Measurements from ENCODE around the gene FCHO2. TPM values are rescaled to one million over a fixed set of nuclear protein-coding genes. Genes with fewer than 3 reads are reported as not detected.
A peak's percentile ranks its signal among the peaks of the same experiment; 100 is the strongest.

Gene FCHO2
- total and polyA plus RNA-seq, 2 of the 4 experiments (the other 2 are of a cell fraction): 6.1 to 23.5 TPM

- H2AFZ ChIP-seq (replicated peaks; ENCODE audit: low read length, poor library complexity): no peak overlapping the region
- H2AK5ac ChIP-seq (ENCODE audit: low read depth, low read length): no peak overlapping the region
- no peaks in the 10 kb centered on the region; a peak in 1 of 4 replicates for H3K79me1 ChIP-seq (ENCODE audit: low read depth in 1 of 2, low read length in 2 of 2)
- ChIA-PET CTCF (interaction anchor here (0.9 kb wide), 1 partner anchor 114 kb away, joined by 3 read pairs; no protein-coding TSS in a partner anchor), POLR2A (ENCODE audit: unreplicated experiment) (no interaction called here)
- no peak overlapping the region for H2AK9ac ChIP-seq (replicated peaks; ENCODE audit: low read depth, low read length, poor library complexity)
- 0 out of 2 replicates have a peak, but pooled peaks cover 10% of the 10 kb centered on the region for H3K9me1 ChIP-seq (ENCODE audit: insufficient read depth, low read length)
- H3K18ac ChIP-seq (ENCODE audit: low read depth, low read length): no peak overlapping the region
- H2BK120ac ChIP-seq (ENCODE audit: low read depth, low read length): no peak overlapping the region
- H4K91ac ChIP-seq (ENCODE audit: insufficient read depth, low read depth, low read length): no peak overlapping the region
- H3K23ac ChIP-seq (ENCODE audit: low read depth, low read length): no peak overlapping the region
- dilution Hi-C loops (cut with HindIII; ENCODE audit: low sequenced_read_pairs, unreplicated experiment) (no loop called here), in situ Hi-C loops (cut with MboI; ENCODE audit: low sequenced_read_pairs) (loop anchor here (10.0 kb wide), 1 partner anchor 357 kb away; the partner anchor contains the start of gene FOXD1), intact Hi-C loops (cut with micrococcal nuclease) (no loop called here)
- DNase-seq (peak; percentile 46), ATAC-seq (ENCODE audit: low read depth) (peak; percentile 49; the same call in 1 of the 2 replicates)
- no peak overlapping the region for H3K4ac ChIP-seq (ENCODE audit: low read depth, low read length)
- H2BK5ac ChIP-seq (ENCODE audit: low read depth, low read length, poor library complexity, severe bottlenecking): peak overlapping the region; percentile 62
- H3K14ac ChIP-seq (replicated peaks; ENCODE audit: low read depth, low read length): no peak overlapping the region
- H2BK15ac ChIP-seq (ENCODE audit: low read depth, low read length): no peak overlapping the region
- no peak overlapping the region for H3K4me2 ChIP-seq (ENCODE audit: low read depth, low read length)
- H3K4me1 ChIP-seq (ENCODE audit: control insufficient read depth, insufficient read depth, low read length): 0 out of 2 replicates have a peak, but pooled peaks cover 1% of the 10 kb centered on the region
- no peak overlapping the region for H3K9ac ChIP-seq (ENCODE audit: low read depth, low read length)
- no peaks in the 10 kb centered on the region for H3K9me3 ChIP-seq (ENCODE audit: control insufficient read depth, insufficient read depth, low read length)
- no peak overlapping the region for H3K56ac ChIP-seq (ENCODE audit: extremely low read depth, insufficient read depth, low read length)
- H3K4me3 ChIP-seq (ENCODE audit: insufficient read depth, low read depth, low read length): no peak overlapping the region
- H4K5ac ChIP-seq (ENCODE audit: low read depth, low read length): no peak overlapping the region
- TF ChIP-seq RFX5 (IDR thresholded peaks at IDR 0.05; ENCODE audit: low read depth, low read length): no peak
- TF ChIP-seq MAFK (IDR thresholded peaks at IDR 0.05; ENCODE audit: low read depth, low read length): no peak
- no peak for TF ChIP-seq MXI1 (IDR thresholded peaks at IDR 0.05; ENCODE audit: borderline replicate concordance, low read depth, low read length)
- TF ChIP-seq BHLHE40 (IDR thresholded peaks at IDR 0.05; ENCODE audit: low read depth, low read length): no peak
- no peak for TF ChIP-seq POLR2A (IDR thresholded peaks at IDR 0.05; ENCODE audit: low read depth, low read length)
- H4K20me1 ChIP-seq (ENCODE audit: insufficient read depth, low read length): no peaks in the 10 kb centered on the region
- H3K36me3 ChIP-seq (ENCODE audit: control insufficient read depth, insufficient read depth, low read length): peaks cover 3% of the 10 kb centered on the region; the same call in 1 of the 2 replicates
- no CpG with 5 or more reads among the region's 4 CpGs for WGBS, 2 experiments (ENCODE audit: extremely low coverage in 2 of 2, insufficient read length in 1 of 2)
- H4K8ac ChIP-seq (ENCODE audit: low read depth in 2 of 2, low read length in 2 of 2): no peak overlapping the region
- no peaks in the 10 kb centered on the region for H3K27me3 ChIP-seq (ENCODE audit: control insufficient read depth, insufficient read depth, low read length)
- no peak overlapping the region for H3K27ac ChIP-seq (ENCODE audit: insufficient read depth, low read length)
- TSS peak; percentile 88 for BruUV-seq (replicated peaks)
- no peak overlapping the region for H2BK20ac ChIP-seq (ENCODE audit: low read depth, low read length)
Observed at GRCh38 chr5:73088026-73088425, 132.2 kb downstream of the FCHO2 start.

Measured in IMR-90 (cell line).